ENCODE results near the gene WDR76. TPM values are rescaled to one million over a fixed set of nuclear protein-coding genes. Genes with fewer than 3 reads are reported as not detected.
"Not testable (repeated sequence)": the region's sequence is repeated elsewhere in the genome, so short reads cannot be mapped to it uniquely, and the experiment has no call there.

WDR76 gene
- polyA plus RNA-seq, 1 experiment = 1.5 TPM

GRCh38 chr15:43845421-43845820, 18.6 kb downstream of the WDR76 start:
- Histone ChIP-seq H3K27me3 (ENCODE audit: control insufficient read depth, insufficient read depth, low read length) (no peaks in the 10 kb centered on the region), H3K4me3 (ENCODE audit: low read depth, low read length) (no peak overlapping the region), H3K36me3 (ENCODE audit: control insufficient read depth, insufficient read depth, low read length) (no peaks in the 10 kb centered on the region)
- no peak for TF ChIP-seq CTCF (IDR thresholded peaks at IDR 0.05; ENCODE audit: insufficient read depth, low read depth, low read length)
- DNase-seq (ENCODE audit: low read depth) = no peak
- ChIA-PET POLR2A (no interaction called here), CTCF (interaction anchor here (0.5 kb wide), 1 partner anchor 348 kb away, joined by 4 read pairs; no protein-coding TSS in a partner anchor)

- ChIA-PET POLR2A (no interaction called here), CTCF (no interaction called here)
- TF ChIP-seq CTCF (IDR thresholded peaks at IDR 0.05; ENCODE audit: insufficient read depth, low read depth, low read length) = no peak
- Histone ChIP-seq H3K27me3 (ENCODE audit: control insufficient read depth, insufficient read depth, low read length) (no peaks in the 10 kb centered on the region), H3K36me3 (ENCODE audit: control insufficient read depth, insufficient read depth, low read length) (no peaks in the 10 kb centered on the region), H3K4me3 (ENCODE audit: low read depth, low read length) (no peak overlapping the region)
- DNase-seq (ENCODE audit: low read depth) = no peak
These were observed 24.4 kb downstream of the WDR76 start for GRCh38 chr15:43851251-43851650.

- ChIA-PET POLR2A (no interaction called here), CTCF (no interaction called here)
- Histone ChIP-seq H3K4me3 (ENCODE audit: low read depth, low read length) (no peak overlapping the region), H3K27me3 (ENCODE audit: control insufficient read depth, insufficient read depth, low read length) (no peaks in the 10 kb centered on the region), H3K36me3 (ENCODE audit: control insufficient read depth, insufficient read depth, low read length) (no peaks in the 10 kb centered on the region)
- no peak for TF ChIP-seq CTCF (IDR thresholded peaks at IDR 0.05; ENCODE audit: insufficient read depth, low read depth, low read length)
- DNase-seq (ENCODE audit: low read depth) = no peak
These were observed 25.8 kb downstream of the WDR76 start for GRCh38 chr15:43852607-43853006.

GRCh38 chr15:43854801-43855200, 28.0 kb downstream of the WDR76 start:
- H3K36me3 ChIP-seq (ENCODE audit: control insufficient read depth, insufficient read depth, low read length) = no peaks in the 10 kb centered on the region
- DNase-seq (ENCODE audit: low read depth) = no peak
- no peak overlapping the region for H3K4me3 ChIP-seq (ENCODE audit: low read depth, low read length)
- CTCF ChIA-PET = no interaction called here
- no peaks in the 10 kb centered on the region for H3K27me3 ChIP-seq (ENCODE audit: control insufficient read depth, insufficient read depth, low read length)
- TF ChIP-seq CTCF (IDR thresholded peaks at IDR 0.05; ENCODE audit: insufficient read depth, low read depth, low read length) = no peak
- POLR2A ChIA-PET = no interaction called here

GRCh38 chr15:43859546-43859945, 32.7 kb downstream of the WDR76 start:
- Histone ChIP-seq H3K4me3 (ENCODE audit: low read depth, low read length) (no peak overlapping the region), H3K27me3 (ENCODE audit: control insufficient read depth, insufficient read depth, low read length) (no peaks in the 10 kb centered on the region), H3K36me3 (ENCODE audit: control insufficient read depth, insufficient read depth, low read length) (no peaks in the 10 kb centered on the region; the same call in 1 of the 2 replicates)
- ChIA-PET CTCF (interaction anchor here (1.0 to 2.1 kb wide), 3 partner anchors 11 to 16 kb away, joined by 3 to 12 read pairs (median 4); no protein-coding TSS in a partner anchor), POLR2A (no interaction called here)
- TF ChIP-seq CTCF (IDR thresholded peaks at IDR 0.05; ENCODE audit: insufficient read depth, low read depth, low read length) = no peak
- DNase-seq (ENCODE audit: low read depth) = no peak

GRCh38 chr15:43866636-43867035, 39.8 kb downstream of the WDR76 start:
- CTCF ChIA-PET; POLR2A ChIA-PET; H3K4me3 ChIP-seq (ENCODE audit: low read depth, low read length); H3K27me3 ChIP-seq (ENCODE audit: control insufficient read depth, insufficient read depth, low read length); DNase-seq (ENCODE audit: low read depth); H3K36me3 ChIP-seq (ENCODE audit: control insufficient read depth, insufficient read depth, low read length): not testable (repeated sequence)
